HG03565 (cell line): ENCODE results near the gene EML2.
"Not testable (repeated sequence)": the region's sequence is repeated elsewhere in the genome, so short reads cannot be mapped to it uniquely, and the experiment has no call there.

ENCODE experiments used
- ATAC-seq: cut with Tn5 transposase; IDR thresholded peaks from one replicate; pipeline ENCODE4 v1.9.1; 2021; ENCODE audit warnings: mild to moderate bottlenecking, moderate library complexity; ENCODE audit not compliant: unreplicated experiment

The EML2 gene

DNA sequence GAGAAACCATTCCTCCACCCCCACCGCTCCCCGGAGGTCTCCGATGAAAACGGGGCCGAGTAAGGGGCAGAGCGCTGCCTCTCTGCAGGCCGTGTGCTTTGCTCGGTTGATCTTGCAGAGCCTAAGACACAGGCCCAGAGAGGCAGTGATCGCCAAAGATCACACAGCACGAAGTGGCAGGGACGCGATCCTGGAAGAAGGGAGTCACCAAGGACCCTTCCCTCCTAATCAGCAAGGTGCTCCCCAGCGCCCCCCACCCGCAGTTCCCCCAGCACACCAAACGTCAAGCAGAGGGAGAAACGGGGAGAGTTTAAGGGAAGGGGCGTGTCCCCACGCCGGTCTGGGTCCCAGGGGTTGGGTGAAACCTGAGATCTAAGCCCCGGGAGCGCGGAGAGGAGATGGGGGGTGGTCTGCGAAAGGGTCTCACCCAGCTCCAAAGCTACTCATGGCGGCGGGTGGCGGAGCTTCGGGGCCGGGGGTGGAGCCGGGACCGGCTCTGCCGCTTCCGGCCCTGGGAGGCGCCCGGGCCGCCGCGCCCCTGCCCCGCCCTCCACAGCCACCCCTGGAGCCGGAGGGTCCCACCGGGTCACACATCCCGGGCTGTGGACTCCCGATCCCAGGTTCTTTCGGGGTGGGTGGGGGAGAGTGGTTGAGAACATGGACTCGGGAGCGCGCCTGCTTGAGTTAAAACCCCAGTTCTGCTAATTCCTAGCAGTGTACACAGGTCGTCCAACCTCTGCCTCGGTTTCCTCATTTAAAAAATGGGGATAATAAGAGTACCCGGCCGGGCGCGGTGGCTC is at the start of gene EML2:
Gene EML2, minus strand, starts transcription at position 468 of the 800 bp plus-strand sequence. Its CDS starts 21 bp downstream, at position 447.
- ATAC-seq = no peak

GRCh38 chr19:45687599-45687998 is 48.4 kb upstream of the EML2 start:
- no peak for ATAC-seq

DNA sequence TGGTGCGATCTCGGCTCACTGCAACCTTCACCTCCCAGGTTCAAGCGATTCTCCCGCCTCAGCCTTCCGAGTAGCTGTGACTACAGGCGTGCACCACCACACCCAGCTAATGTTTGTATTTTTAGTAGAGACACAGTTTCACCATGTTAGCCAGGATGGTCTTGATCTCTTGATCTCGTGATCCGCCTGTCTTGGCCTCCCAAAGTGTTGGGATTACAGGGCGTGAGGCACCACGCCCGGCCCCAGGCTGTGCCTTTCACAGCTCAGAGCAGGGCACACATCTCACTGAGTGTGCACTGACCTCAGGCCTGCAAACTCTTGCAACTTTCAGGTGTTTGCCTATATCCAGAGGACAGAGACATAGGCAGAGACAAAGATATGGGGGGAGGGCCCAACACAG is 45.8 kb upstream of the EML2 start:
- ATAC-seq = not testable (repeated sequence)

DNA sequence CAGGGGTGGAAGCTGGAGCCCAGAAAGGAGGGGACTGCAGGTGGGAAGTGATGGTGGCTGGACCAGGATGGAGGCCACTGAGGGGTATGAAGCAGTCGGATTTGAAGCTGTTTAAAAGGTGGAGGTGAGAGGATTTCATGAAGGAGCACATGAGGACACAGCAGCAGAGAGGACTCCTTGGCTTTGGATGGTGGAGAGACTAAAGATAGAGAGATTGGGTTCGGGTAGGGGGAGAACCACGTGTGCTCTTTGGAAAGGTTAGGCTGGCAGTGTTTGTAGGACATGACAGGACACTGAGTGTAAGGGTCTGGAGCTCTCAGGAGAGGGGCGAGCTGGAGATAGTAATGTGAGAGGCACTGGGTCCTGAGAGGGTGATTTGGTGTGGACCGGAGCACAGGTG is 43.7 kb upstream of the EML2 start:
- ATAC-seq = no peak

GRCh38 chr19:45682117-45682516 is 42.9 kb upstream of the EML2 start:
- ATAC-seq = no peak

DNA sequence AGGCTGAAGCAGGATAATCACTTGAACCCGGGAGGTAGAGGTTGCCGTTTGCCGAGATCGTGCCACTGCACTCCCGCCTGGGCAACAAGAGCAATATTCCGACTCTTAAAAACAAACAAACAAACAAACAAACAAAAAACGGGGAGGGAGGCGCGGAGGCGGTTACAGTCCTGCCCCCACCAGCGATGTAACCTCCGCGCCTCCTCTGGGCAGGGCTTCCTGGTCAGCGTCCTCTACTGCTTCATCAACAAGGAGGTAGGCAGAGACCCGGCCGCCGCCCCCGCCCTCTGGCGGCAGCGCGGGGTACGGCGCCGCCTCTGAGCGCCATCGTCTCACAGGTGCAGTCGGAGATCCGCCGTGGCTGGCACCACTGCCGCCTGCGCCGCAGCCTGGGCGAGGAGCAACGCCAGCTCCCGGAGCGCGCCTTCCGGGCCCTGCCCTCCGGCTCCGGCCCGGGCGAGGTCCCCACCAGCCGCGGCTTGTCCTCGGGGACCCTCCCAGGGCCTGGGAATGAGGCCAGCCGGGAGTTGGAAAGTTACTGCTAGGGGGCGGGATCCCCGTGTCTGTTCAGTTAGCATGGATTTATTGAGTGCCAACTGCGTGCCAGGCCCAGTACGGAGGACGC is 42.3 kb upstream of the EML2 start:
- ATAC-seq = peak; percentile 59

DNA sequence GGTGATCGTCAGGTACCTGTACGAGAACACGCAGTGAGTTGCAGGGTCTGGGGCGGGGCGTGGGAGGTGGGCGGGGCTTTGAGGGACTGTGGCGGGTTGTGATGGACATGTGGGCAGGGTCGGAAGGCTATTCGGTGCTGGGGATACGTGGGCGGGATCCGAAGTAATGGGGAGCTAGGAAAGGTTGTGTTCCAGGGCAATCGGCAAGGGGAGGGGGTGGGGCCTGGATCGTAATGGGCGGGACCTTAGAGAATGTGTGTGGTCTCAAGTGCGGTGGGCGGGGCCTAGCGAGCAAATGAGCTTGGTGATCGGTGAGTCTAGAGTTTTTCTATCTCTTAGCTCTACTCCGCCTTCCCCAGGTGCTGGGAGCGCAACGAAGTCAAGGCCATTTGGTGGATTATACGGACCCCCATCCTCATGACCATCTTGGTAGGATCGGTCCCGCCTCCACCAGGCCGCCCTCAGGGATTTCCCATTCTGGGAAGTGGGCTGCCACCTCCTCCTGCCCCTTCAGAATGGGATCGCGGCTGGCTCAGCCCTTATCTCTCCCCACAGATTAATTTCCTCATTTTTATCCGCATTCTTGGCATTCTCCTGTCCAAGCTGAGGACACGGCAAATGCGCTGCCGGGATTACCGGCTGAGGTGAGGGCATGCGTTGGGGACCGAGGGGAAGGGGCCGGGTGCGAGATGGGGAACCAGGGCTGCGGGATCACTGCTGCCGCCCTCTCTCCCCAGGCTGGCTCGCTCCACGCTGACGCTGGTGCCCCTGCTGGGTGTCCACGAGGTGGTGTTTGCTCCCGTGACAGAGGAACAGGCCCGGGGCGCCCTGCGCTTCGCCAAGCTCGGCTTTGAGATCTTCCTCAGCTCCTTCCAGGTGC is 38.4 kb upstream of the EML2 start:
- no peak for ATAC-seq

DNA sequence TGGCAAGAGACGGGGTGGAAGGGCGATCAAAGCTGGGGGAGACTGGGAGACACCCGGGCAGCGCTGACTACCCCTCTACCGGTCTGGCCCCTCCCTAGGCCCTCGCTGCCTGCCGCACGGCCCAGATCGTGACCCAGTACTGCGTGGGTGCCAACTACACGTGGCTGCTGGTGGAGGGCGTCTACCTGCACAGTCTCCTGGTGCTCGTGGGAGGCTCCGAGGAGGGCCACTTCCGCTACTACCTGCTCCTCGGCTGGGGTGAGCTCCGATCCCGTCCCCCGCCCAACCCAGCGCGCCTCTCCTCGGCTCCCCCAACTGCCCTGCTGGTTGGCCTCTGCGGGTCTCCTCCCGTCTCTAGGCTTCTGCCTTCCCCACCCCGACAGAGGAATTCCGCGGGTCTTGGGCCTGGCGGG is 37.7 kb upstream of the EML2 start:
- ATAC-seq = no peak

GRCh38 chr19:45674946-45675345 is 35.7 kb upstream of the EML2 start:
- ATAC-seq = no peak

GRCh38 chr19:45670670-45671453 is 31.7 kb upstream of the EML2 start:
- ATAC-seq = no peak

GRCh38 chr19:45668342-45668871 is 29.2 kb upstream of the EML2 start:
- no peak for ATAC-seq

GRCh38 chr19:45667620-45668341 is 28.6 kb upstream of the EML2 start, which contains the start of gene GIPR:
Gene GIPR (plus strand): TSS chr19:45668221. CDS start chr19:45669521, 1,300 bp downstream.
- ATAC-seq = no peak

- ATAC-seq = no peak
Observed at GRCh38 chr19:45664575-45664974, 25.4 kb upstream of the EML2 start.

DNA sequence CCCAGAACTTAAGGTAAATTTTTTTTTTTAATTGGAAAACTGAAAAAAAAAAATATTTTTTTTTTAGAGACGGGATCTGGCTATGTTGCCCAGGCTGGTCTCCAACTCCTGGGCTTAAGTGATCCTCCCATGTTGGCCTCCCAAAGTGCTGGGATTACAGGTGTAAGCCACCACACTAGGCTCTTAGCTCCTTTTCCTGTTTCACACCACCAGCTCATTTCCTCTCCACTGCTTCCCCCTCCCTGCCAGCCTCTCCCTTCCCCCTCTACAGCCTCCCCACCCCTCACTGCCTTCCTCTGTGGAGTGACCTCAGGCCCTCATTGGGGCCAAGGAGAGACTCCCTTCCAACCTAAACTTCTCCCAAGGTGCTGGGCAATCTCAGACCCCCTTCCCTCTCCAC is 24.6 kb upstream of the EML2 start:
- ATAC-seq = no peak

- no peak for ATAC-seq
Observed at GRCh38 chr19:45660636-45661035, 21.4 kb upstream of the EML2 start.

GRCh38 chr19:45659096-45659729 is 20.0 kb upstream of the EML2 start:
- ATAC-seq = no peak

DNA sequence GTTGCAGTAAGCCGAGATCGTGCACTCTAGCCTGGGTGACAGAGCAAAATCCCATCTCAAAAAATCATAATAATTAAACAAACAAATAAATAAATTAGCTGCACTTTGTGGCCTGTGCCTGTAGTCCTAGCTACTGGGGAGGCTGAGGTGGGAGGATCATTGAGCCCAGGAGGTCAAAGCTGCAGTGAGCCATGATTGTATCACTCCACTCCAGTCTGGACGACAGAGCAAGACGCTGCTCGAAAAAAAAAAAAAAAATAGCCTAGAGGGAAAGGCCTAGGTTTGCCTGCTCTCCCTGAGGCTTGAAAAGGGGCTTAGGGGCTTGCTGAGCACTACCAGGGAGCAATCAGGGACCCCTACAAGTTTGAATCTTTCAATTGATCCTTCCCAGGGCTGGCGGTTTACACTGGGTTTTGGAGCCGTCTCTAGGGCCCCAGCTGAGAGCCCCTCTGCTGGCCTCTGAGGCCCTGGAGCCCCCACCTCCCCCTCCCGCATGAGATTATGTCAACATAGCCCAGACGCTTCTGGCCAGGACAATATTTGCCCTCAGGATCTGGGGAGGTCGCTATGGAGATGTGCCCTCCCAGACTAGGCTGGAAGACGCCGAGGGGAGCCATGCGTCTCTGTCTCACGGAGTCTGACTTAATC is 18.4 kb upstream of the EML2 start:
- ATAC-seq = no peak

DNA sequence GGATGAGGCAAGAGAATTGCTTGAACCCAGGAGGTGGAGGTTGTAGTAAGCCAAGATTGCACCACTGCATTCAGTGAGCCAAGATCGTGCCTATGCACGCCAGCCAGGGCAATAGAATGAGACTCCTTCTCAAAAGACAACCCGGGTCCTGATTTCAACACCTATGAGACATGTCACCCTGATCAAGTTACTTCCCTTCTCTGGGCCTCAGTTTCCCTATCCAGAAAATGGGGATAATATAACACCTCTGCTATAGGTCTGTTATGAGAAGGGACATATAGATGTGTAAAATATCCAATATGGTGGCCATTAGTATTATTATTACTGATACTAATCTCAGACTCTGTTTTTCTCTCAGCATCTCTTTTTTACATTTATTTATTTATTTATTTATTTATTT is 15.9 kb upstream of the EML2 start:
- ATAC-seq = no peak

DNA sequence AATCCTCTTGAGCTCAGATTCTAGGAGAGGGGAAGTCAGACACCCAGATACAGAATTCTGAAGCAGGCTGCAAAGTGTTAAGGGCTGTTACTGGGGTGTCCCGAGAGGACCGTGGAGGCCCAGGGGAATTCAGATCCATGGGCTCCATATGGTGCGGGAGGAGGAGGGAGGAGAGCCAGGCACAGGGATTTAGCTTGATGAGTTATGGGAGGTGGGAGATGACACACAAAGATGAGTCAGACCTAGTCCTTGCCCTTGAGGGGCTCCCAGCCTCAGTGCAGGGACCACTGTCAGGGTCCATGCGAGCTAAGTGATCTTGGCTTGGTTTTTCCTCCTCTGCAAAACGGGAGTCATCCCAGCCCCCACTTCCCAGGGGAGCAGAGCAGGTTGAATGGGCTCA is 14.4 kb upstream of the EML2 start:
- no peak for ATAC-seq
